ENCODE measurements around the gene PAX6. TPM values are rescaled to one million over a fixed set of nuclear protein-coding genes. Genes with fewer than 3 reads are reported as not detected.

PAX6 gene
- total and polyA plus RNA-seq, 2 of the 13 experiments (the other 11 are each of a cell fraction or from before 2014, with no cell fraction given): 0.15 to 1.1 TPM

GRCh38 chr11:31818425-31818755 is 7.3 kb upstream of the PAX6 start:
- no TSS peak for BruUV-seq (replicated peaks)
- DNase-seq (ENCODE audit: low spot score): no peak
- no peaks in the 10 kb centered on the region for H3K36me3 ChIP-seq (replicated peaks in 1 of 2; ENCODE audit: control insufficient read depth in 1 of 2, insufficient read depth in 2 of 2, low read length in 2 of 2)
- ChIA-PET POLR2A (no interaction called here), CTCF (ENCODE audit: low intra/inter-chr PET ratio, low total read pairs) (no interaction called here)
- TF ChIP-seq RBM39 (IDR thresholded peaks at IDR 0.05; ENCODE audit: low read depth, low read length, poor library complexity, severe bottlenecking) (no peak), ZNF660 (CRISPR knock-in tag; IDR thresholded peaks at IDR 0.05; ENCODE audit: borderline replicate concordance, low read depth) (no peak), ZNF430 (CRISPR knock-in tag; IDR thresholded peaks at IDR 0.05) (no peak), HOXA5 (CRISPR knock-in tag; IDR thresholded peaks at IDR 0.05) (no peak), ZMAT5 (CRISPR knock-in tag; IDR thresholded peaks at IDR 0.05; ENCODE audit: borderline replicate concordance, low read depth) (no peak), HDAC2 (CRISPR knock-in tag; IDR thresholded peaks at IDR 0.05) (no peak), MAF1 (CRISPR knock-in tag; IDR thresholded peaks at IDR 0.05; ENCODE audit: borderline replicate concordance) (no peak), CENPT (CRISPR knock-in tag; IDR thresholded peaks at IDR 0.05; ENCODE audit: low read depth) (no peak), MIER2 (CRISPR knock-in tag; IDR thresholded peaks at IDR 0.05) (no peak), RXRA (CRISPR knock-in tag; IDR thresholded peaks at IDR 0.05) (no peak), ZNF543 (CRISPR knock-in tag; IDR thresholded peaks at IDR 0.05) (no peak), THAP8 (CRISPR knock-in tag; IDR thresholded peaks at IDR 0.05; ENCODE audit: borderline replicate concordance) (no peak), ZNF616 (CRISPR knock-in tag; IDR thresholded peaks at IDR 0.05; ENCODE audit: low read depth) (no peak), ZBTB10 (CRISPR knock-in tag; IDR thresholded peaks at IDR 0.05; ENCODE audit: borderline replicate concordance) (no peak), NCOA5 (CRISPR knock-in tag; IDR thresholded peaks at IDR 0.05) (no peak), AGO2 (optimal IDR thresholded peaks at IDR 0.05; ENCODE audit: low read depth, low read length) (no peak)
- FAIRE-seq: no peak
- H3K9me3 ChIP-seq (ENCODE audit: low read length): no peaks in the 10 kb centered on the region
- no peak overlapping the region for H3K9ac ChIP-seq (ENCODE audit: insufficient read depth, low read depth, low read length)
- no peak overlapping the region for H3K4me3 ChIP-seq (replicated peaks in 1 of 3; ENCODE audit: insufficient read depth in 1 of 3, low read depth in 2 of 3, low read length in 3 of 3)
- in situ Hi-C loops (cut with HindIII; ENCODE audit: extremely low pct_ligation_motif_present, low pct_unique_long_range_greater_than_20kb) (no loop called here), intact Hi-C loops (cut with micrococcal nuclease; ENCODE audit: unreplicated experiment) (loop anchor here (10.0 kb wide), 1 partner anchor 314 kb away; the partner anchor contains the start of genes ELP4 and IMMP1L)
- no peak overlapping the region for H2AFZ ChIP-seq (ENCODE audit: low read length)
- peaks cover 21 to 90% of the 10 kb centered on the region in 2 experiments for H3K27me3 ChIP-seq (ENCODE audit: control insufficient read depth in 1 of 2, insufficient read depth in 2 of 2, low read length in 2 of 2)
- peaks cover 32% of the 10 kb centered on the region for H3K4me1 ChIP-seq (ENCODE audit: insufficient read depth, low read length)
- ATAC-seq: no peak
- no CpG with 5 or more reads among the region's 9 CpGs for WGBS (ENCODE audit: low lambda C conversion rate)
- no peak overlapping the region for H3K27ac ChIP-seq (ENCODE audit: extremely low read length, insufficient read depth, low read length)
- peaks cover 4% of the 10 kb centered on the region; the same call in 1 of the 2 replicates for H4K20me1 ChIP-seq (ENCODE audit: insufficient read depth, low read length)
- no peak overlapping the region for H3K4me2 ChIP-seq (ENCODE audit: low read depth, low read length)
- no peaks in the 10 kb centered on the region for H3K79me2 ChIP-seq (ENCODE audit: insufficient read depth, low read length)
